GM23338 (cell line): ENCODE data around the gene DUSP7.

Experiments used
- CREB1 ChIP-seq: fragments of 250-450 bp; sonication (Bioruptor Pico); IDR thresholded peaks from 2 replicates; pipeline ENCODE4 v1.5.0; 2020; ENCODE audit warnings: low read depth, mild to moderate bottlenecking, moderate library complexity
- CTCF ChIP-seq, 2 experiments: fragments of 200-600 bp in 1 of 2; sonication (generic) in 1 of 2; conservative IDR thresholded peaks; 2 replicates each; pipeline versions ENCODE4 v1.5.1 to v1.6.1; 2016 to 2017; ENCODE audit warnings: antibody characterized with exemption in 2 of 2, low read depth in 2 of 2, mild to moderate bottlenecking in 2 of 2, moderate library complexity in 1 of 2
- EZH2 ChIP-seq: fragments of 200-600 bp; sonication (generic); IDR thresholded peaks from one replicate; pipeline ENCODE4 v1.8.0; 2017; ENCODE audit warnings: antibody characterized with exemption, mild to moderate bottlenecking, low read depth; ENCODE audit not compliant: unreplicated experiment
- EZH2phosphoT487 ChIP-seq: fragments of 200-600 bp; sonication (generic); IDR thresholded peaks from one replicate; pipeline ENCODE4 v1.8.1; 2018; ENCODE audit warnings: antibody characterized with exemption; ENCODE audit not compliant: unreplicated experiment
- JUNB ChIP-seq: IDR thresholded peaks from one replicate; pipeline ENCODE4 v1.6.1; 2016; ENCODE audit warnings: antibody characterized with exemption; ENCODE audit not compliant: unreplicated experiment
- NANOG ChIP-seq: IDR thresholded peaks from 2 replicates; pipeline ENCODE4 v1.6.1; 2016; ENCODE audit warnings: antibody characterized with exemption, borderline replicate concordance
- POLR2AphosphoS5 ChIP-seq: IDR thresholded peaks from 2 replicates; pipeline ENCODE4 v1.6.1; 2016; ENCODE audit warnings: antibody characterized with exemption, low read depth
- STAT1 ChIP-seq: IDR thresholded peaks from one replicate; pipeline ENCODE4 v1.6.1; 2016; ENCODE audit warnings: antibody characterized with exemption; ENCODE audit not compliant: unreplicated experiment
- ZNF114 ChIP-seq: fragments of 250-450 bp; sonication (Bioruptor Pico); IDR thresholded peaks from 2 replicates; pipeline ENCODE4 v1.5.0; 2020; ENCODE audit warnings: mild to moderate bottlenecking, moderate library complexity
- ZNF331 ChIP-seq: fragments of 250-450 bp; sonication (Bioruptor Pico); IDR thresholded peaks from 2 replicates; pipeline ENCODE4 v1.5.0; 2020; ENCODE audit warnings: low read depth, mild to moderate bottlenecking, moderate library complexity
- ZNF462 ChIP-seq: fragments of 250-450 bp; sonication (Bioruptor Pico); IDR thresholded peaks from 2 replicates; pipeline ENCODE4 v1.5.0; 2020; ENCODE audit warnings: mild to moderate bottlenecking, moderate library complexity
- TF ChIP-seq, protein P1 (sequence below): IDR thresholded peaks from 2 replicates; pipeline ENCODE4 v1.6.1; 2016; ENCODE audit warnings: antibody characterized with exemption
- TF ChIP-seq, protein P2 (sequence below): IDR thresholded peaks from one replicate; pipeline ENCODE4 v1.6.1; 2018; ENCODE audit warnings: antibody characterized with exemption; ENCODE audit not compliant: unreplicated experiment

DNA sequence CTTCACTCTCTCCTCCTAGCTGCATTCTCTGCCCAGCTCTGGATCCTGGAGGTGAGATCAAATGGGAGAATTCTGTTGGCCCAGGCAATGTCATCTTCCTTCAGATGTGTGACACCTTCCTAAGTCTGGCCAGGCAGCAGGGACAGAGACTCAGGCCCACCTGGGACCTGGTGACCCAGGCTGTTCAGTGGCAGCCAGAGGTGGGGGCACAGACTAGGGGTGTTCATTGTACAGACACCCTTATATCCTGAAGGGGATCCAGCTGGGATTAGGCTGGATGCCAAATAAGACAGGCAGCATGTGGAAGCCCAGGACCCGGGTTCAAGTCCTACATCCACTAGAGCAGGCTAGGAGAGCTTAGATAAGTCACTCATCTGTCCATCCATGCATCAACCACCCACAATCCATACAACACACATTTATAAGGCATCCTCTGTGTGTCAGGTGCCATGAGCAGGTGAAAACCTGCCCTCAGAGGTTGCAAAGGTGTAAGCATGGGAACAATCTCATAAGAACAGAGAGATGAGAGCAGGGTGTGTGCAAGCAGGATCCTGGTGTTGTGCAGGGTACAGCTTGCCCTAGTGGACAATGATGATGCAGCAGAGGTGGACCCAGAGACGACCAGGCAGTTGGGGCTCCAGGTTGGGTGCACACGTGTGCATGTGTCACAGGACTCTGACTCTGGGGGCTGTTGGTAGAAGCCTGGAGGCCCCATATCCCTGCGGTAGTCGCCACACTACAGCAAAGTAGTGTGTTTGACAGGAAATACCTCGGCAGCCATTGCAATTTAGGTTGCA, 42.4 kb downstream of the DUSP7 start:
- no peak for TF ChIP-seq EZH2phosphoT487
- TF ChIP-seq CTCF (conservative IDR thresholded peaks at IDR 0.05; ENCODE audit: low read depth in 2 of 2) = no peak; a peak in 1 of 4 replicates
- no peak for TF ChIP-seq POLR2AphosphoS5
- no peak for TF ChIP-seq CREB1 (CRISPR knock-in tag)
- TF ChIP-seq JUNB = no peak
- TF ChIP-seq, protein P1, sequence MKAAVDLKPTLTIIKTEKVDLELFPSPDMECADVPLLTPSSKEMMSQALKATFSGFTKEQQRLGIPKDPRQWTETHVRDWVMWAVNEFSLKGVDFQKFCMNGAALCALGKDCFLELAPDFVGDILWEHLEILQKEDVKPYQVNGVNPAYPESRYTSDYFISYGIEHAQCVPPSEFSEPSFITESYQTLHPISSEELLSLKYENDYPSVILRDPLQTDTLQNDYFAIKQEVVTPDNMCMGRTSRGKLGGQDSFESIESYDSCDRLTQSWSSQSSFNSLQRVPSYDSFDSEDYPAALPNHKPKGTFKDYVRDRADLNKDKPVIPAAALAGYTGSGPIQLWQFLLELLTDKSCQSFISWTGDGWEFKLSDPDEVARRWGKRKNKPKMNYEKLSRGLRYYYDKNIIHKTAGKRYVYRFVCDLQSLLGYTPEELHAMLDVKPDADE = no peak
- no peak for TF ChIP-seq EZH2
- TF ChIP-seq, protein P2, sequence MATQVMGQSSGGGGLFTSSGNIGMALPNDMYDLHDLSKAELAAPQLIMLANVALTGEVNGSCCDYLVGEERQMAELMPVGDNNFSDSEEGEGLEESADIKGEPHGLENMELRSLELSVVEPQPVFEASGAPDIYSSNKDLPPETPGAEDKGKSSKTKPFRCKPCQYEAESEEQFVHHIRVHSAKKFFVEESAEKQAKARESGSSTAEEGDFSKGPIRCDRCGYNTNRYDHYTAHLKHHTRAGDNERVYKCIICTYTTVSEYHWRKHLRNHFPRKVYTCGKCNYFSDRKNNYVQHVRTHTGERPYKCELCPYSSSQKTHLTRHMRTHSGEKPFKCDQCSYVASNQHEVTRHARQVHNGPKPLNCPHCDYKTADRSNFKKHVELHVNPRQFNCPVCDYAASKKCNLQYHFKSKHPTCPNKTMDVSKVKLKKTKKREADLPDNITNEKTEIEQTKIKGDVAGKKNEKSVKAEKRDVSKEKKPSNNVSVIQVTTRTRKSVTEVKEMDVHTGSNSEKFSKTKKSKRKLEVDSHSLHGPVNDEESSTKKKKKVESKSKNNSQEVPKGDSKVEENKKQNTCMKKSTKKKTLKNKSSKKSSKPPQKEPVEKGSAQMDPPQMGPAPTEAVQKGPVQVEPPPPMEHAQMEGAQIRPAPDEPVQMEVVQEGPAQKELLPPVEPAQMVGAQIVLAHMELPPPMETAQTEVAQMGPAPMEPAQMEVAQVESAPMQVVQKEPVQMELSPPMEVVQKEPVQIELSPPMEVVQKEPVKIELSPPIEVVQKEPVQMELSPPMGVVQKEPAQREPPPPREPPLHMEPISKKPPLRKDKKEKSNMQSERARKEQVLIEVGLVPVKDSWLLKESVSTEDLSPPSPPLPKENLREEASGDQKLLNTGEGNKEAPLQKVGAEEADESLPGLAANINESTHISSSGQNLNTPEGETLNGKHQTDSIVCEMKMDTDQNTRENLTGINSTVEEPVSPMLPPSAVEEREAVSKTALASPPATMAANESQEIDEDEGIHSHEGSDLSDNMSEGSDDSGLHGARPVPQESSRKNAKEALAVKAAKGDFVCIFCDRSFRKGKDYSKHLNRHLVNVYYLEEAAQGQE = no peak
- no peak for TF ChIP-seq NANOG
- TF ChIP-seq ZNF114 = no peak
- no peak for TF ChIP-seq STAT1
- no peak for TF ChIP-seq ZNF331 (CRISPR knock-in tag)
- TF ChIP-seq ZNF462 (CRISPR knock-in tag) = no peak
